ENCODE data around the gene PLA2G2E.
"Not testable (repeated sequence)": the region's sequence is repeated elsewhere in the genome, so short reads cannot be mapped to it uniquely, and the experiment has no call there.

The PLA2G2E gene

DNA sequence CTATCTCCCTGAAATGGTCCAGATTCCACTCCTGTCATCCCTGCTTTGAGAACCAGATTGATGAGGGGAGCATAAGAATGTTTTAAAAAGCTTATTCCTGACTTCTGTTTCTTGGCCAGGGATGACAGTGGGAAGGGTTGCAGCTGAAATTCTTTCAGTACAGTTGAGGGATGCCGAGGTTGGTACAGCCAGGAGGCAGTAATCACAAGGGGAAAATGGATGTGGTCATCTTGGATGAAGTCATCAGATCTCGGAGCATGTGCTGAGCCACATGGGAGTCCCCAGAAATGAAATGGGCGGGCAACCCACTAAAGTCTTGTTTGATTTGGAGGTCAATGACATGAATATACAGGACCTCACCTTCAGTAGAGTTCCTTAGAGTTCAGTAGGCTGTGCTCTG, 18.7 kb upstream of the PLA2G2E start:
- Mint-ChIP-seq H3K27ac (no peak overlapping the region), H3K4me3 (no peak overlapping the region), H3K27me3 (ENCODE audit: low read depth) (peaks cover 6% of the 10 kb centered on the region), H3K36me3 (ENCODE audit: low read depth) (no peaks in the 10 kb centered on the region), H3K4me1 (ENCODE audit: low read depth) (no peaks in the 10 kb centered on the region), H3K9me3 (no peaks in the 10 kb centered on the region)

DNA sequence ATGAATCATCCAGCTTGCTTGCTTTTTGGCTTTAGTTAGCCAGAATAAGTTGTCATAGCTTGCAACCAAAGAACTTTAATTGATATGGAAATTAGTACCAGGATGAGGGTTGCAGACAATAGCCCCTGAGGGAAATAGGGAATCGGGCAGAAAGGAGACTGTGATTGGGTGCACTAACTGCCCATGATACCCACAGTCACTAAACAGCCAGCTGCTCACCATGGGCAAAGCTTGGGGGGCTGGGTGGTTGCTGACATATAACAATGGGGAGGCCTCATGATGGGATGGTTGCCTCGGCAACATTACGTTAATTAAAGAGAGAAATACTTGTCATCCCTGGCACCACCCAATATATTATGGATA, 17.8 kb upstream of the PLA2G2E start:
- Mint-ChIP-seq H3K27ac (no peak overlapping the region), H3K4me1 (ENCODE audit: low read depth) (no peaks in the 10 kb centered on the region), H3K36me3 (ENCODE audit: low read depth) (no peaks in the 10 kb centered on the region), H3K4me3 (no peak overlapping the region), H3K27me3 (ENCODE audit: low read depth) (peaks cover 3% of the 10 kb centered on the region), H3K9me3 (no peaks in the 10 kb centered on the region)

- Mint-ChIP-seq H3K9me3 (no peaks in the 10 kb centered on the region), H3K36me3 (ENCODE audit: low read depth) (no peaks in the 10 kb centered on the region), H3K27me3 (ENCODE audit: low read depth) (no peaks in the 10 kb centered on the region), H3K4me3 (no peak overlapping the region), H3K4me1 (ENCODE audit: low read depth) (no peaks in the 10 kb centered on the region), H3K27ac (no peak overlapping the region)
Measured at GRCh38 chr1:19940486-19941205, 17.2 kb upstream of the PLA2G2E start.

GRCh38 chr1:19938472-19938871, 15.1 kb upstream of the PLA2G2E start:
- Mint-ChIP-seq H3K27me3 (ENCODE audit: low read depth) (no peaks in the 10 kb centered on the region), H3K9me3 (no peaks in the 10 kb centered on the region), H3K4me3 (no peak overlapping the region)

DNA sequence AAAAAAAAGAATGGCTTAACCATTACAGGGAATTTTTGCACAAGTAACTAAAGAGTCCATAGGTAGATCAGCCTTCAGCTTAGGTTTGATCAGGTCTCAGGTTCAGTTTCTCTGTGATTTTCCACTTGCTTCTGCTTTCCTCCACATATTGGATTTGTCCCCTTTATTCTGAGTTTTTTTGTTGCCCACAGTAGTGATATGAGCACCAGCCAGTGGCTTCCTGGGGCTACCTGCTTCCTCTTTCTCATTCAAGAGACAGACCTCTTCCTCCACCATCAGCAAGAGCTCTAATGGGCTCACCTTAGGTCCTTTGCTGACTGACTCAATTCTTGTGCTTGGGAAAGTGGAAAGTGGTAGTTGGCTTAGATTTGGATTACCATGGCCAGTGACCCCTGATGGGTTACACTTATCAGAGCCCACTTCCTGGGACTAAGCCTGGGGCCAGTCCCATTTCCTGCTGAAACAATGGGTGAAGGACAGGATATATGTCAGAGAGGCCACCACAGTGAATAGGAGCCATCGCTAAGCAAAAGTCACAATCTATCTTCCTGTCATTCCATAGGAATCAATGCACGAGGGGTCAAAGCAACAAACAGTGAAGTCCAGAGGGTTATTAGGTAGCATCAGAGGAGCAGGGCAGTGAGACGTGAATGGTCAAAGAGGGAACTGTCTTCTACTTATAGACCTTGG, 12.8 kb upstream of the PLA2G2E start:
- H3K4me3 Mint-ChIP-seq: no peak overlapping the region
- H3K36me3 Mint-ChIP-seq (ENCODE audit: low read depth): no peaks in the 10 kb centered on the region
- H3K27me3 Mint-ChIP-seq (ENCODE audit: low read depth): no peaks in the 10 kb centered on the region
- H3K9me3 Mint-ChIP-seq: peaks cover 20% of the 10 kb centered on the region
- H3K27ac Mint-ChIP-seq: no peak overlapping the region
- no peaks in the 10 kb centered on the region for H3K4me1 Mint-ChIP-seq (ENCODE audit: low read depth)

More at GRCh38 chr1:19938472-19938871, 15.1 kb upstream of the PLA2G2E start:
- H3K27ac Mint-ChIP-seq: no peak overlapping the region
- H3K36me3 Mint-ChIP-seq (ENCODE audit: low read depth): no peaks in the 10 kb centered on the region
- no peaks in the 10 kb centered on the region for H3K4me1 Mint-ChIP-seq (ENCODE audit: low read depth)

DNA sequence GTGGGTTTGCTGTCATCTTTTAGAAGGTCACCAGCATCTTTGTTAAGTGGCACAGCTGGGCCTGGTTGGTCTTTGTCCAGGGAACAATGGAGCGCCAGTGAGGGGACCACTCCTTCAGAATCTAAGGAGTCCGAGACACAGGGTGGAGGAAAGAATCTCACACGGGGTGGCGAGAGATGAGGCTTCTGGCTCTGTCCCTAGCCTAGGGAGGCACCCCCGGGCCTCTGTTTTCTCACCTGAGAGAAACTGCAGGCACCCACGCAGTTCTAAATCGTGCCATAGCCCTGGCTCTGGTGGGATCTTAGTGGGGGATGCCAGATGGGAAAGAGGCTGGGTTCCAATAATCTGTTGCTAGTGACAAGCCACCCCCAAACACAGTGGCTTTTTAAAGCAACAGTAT, 10.9 kb upstream of the PLA2G2E start:
- no peak overlapping the region for H3K4me3 Mint-ChIP-seq

GRCh38 chr1:19932866-19933265, 9.4 kb upstream of the PLA2G2E start:
- Mint-ChIP-seq H3K27ac (no peak overlapping the region), H3K36me3 (ENCODE audit: low read depth) (no peaks in the 10 kb centered on the region), H3K4me1 (ENCODE audit: low read depth) (no peaks in the 10 kb centered on the region), H3K27me3 (ENCODE audit: low read depth) (no peaks in the 10 kb centered on the region), H3K4me3 (no peak overlapping the region), H3K9me3 (peaks cover 29% of the 10 kb centered on the region)

More for the DNA sequence above, 10.9 kb upstream of the PLA2G2E start:
- peaks cover 27% of the 10 kb centered on the region for H3K9me3 Mint-ChIP-seq
- no peaks in the 10 kb centered on the region for H3K36me3 Mint-ChIP-seq (ENCODE audit: low read depth)
- no peaks in the 10 kb centered on the region for H3K27me3 Mint-ChIP-seq (ENCODE audit: low read depth)
- no peaks in the 10 kb centered on the region for H3K4me1 Mint-ChIP-seq (ENCODE audit: low read depth)
- H3K27ac Mint-ChIP-seq: no peak overlapping the region

GRCh38 chr1:19927130-19927421, 3.7 kb upstream of the PLA2G2E start:
- H3K27ac Mint-ChIP-seq; H3K4me1 Mint-ChIP-seq (ENCODE audit: low read depth); H3K4me3 Mint-ChIP-seq; H3K27me3 Mint-ChIP-seq (ENCODE audit: low read depth); H3K36me3 Mint-ChIP-seq (ENCODE audit: low read depth): not testable (repeated sequence)
- peaks cover 17% of the 10 kb centered on the region for H3K9me3 Mint-ChIP-seq

DNA sequence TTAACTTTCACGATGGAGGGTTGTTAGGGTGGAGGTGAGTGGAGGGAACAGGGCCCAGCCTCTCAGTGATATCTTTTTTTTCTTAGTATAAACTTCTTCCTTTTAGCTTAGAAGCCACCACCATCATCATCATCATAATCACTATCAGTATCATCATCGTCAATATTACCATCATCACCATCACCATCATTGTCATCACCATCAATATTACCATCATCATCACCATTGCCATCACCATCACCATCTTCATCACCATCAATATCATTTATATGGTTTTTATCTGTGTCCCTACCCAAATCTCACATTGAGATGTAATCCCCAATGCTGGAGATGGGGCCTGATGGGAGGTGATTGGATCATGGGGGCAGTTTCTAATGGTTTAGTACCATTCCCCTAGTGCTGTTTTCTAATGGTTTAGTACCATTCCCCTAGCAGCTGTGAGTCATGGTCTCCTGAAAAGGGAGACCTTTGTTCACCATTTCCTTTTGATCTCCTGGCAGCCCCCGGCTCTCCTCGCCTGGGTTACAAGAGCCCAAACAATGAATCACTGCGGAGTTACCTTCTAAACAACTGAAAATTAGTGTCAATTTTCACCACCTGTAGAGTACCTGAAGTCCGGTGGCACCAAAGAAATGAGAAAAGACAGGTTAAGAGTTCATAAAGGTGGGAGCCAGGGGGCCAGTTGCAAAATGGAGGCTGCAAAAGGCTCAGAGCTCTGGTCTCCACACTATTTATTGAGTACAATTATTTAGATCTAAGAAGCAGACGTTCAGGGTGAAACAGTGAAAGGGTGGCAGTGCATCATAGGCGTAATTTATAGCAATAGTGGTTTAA, 3.1 kb upstream of the PLA2G2E start:
- H3K4me1 Mint-ChIP-seq (ENCODE audit: low read depth): no peaks in the 10 kb centered on the region
- no peak overlapping the region for H3K27ac Mint-ChIP-seq
- H3K4me3 Mint-ChIP-seq: no peak overlapping the region
- H3K36me3 Mint-ChIP-seq (ENCODE audit: low read depth): no peaks in the 10 kb centered on the region
- H3K27me3 Mint-ChIP-seq (ENCODE audit: low read depth): no peaks in the 10 kb centered on the region
- peaks cover 12% of the 10 kb centered on the region for H3K9me3 Mint-ChIP-seq

- H3K36me3 Mint-ChIP-seq (ENCODE audit: low read depth): no peaks in the 10 kb centered on the region
- no peak overlapping the region for H3K27ac Mint-ChIP-seq
- H3K27me3 Mint-ChIP-seq (ENCODE audit: low read depth): no peaks in the 10 kb centered on the region
- H3K4me3 Mint-ChIP-seq: no peak overlapping the region
- no peaks in the 10 kb centered on the region for H3K4me1 Mint-ChIP-seq (ENCODE audit: low read depth)
- H3K9me3 Mint-ChIP-seq: peaks cover 5% of the 10 kb centered on the region
Measured at GRCh38 chr1:19925342-19926070, 2.1 kb upstream of the PLA2G2E start.

- no peaks in the 10 kb centered on the region for H3K4me1 Mint-ChIP-seq (ENCODE audit: low read depth)
- no peaks in the 10 kb centered on the region for H3K36me3 Mint-ChIP-seq (ENCODE audit: low read depth)
- H3K9me3 Mint-ChIP-seq: no peaks in the 10 kb centered on the region
- no peaks in the 10 kb centered on the region for H3K27me3 Mint-ChIP-seq (ENCODE audit: low read depth)
- no peak overlapping the region for H3K27ac Mint-ChIP-seq
- H3K4me3 Mint-ChIP-seq: no peak overlapping the region
Measured at GRCh38 chr1:19923953-19924346, 533 bp upstream of the PLA2G2E start.

DNA sequence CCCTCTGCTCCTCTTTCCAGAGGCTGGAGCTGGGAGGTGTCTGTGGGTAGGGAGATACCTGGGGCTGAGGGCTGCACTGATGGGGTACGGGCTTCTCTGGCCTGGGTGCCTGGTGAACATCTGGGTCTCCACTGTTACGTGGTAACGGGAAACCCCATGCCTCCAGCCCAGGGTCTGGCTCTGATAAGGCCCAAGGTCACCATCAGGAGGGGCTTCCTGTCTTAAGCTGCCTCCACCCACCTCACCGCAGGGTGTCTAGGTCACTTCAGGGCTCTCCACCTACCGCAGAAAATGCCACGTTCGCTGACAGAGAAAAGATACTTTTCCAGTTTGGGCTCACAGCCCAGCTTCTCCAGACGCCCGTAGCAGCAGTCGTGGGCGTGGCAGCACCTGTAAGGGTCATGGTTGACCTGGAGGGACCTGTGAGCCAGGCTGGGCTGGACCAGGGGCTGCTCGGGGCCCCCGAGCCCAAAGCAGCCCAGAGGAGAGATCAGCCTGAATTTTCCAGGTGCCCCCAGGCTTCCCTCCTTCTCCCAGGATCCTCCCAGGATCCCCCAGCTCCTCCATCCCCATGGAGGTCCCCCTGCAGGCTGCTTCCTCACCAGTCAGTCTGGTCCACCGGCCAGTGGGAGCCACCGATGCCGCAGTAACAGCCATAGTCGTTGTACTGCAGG, 1.3 kb downstream of the PLA2G2E start:
- no peaks in the 10 kb centered on the region for H3K36me3 Mint-ChIP-seq (ENCODE audit: low read depth)
- no peak overlapping the region for H3K27ac Mint-ChIP-seq
- H3K4me3 Mint-ChIP-seq: no peak overlapping the region
- H3K4me1 Mint-ChIP-seq (ENCODE audit: low read depth): peaks cover 2% of the 10 kb centered on the region
- H3K9me3 Mint-ChIP-seq: no peaks in the 10 kb centered on the region
- no peaks in the 10 kb centered on the region for H3K27me3 Mint-ChIP-seq (ENCODE audit: low read depth)

DNA sequence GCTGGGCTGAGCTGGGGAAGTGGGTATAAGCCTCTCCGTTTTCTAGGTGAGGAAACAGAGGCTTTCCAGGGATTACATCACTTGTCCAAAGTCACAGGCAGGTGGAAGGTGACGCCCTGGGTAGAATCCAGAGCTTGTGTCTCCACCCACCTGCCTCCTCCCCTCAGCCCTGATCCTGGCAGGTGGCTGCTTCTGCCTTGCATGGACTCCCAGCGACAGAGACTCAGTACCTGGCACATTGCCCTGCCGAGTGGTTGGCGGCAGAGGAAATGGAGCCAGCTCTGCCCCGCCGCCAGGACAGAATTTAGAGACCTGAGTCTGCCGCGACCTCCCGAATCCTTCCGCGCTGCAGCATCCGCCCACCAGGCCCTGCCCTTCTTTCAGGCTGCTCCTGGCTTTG, 2.1 kb downstream of the PLA2G2E start:
- Mint-ChIP-seq H3K4me3 (no peak overlapping the region), H3K36me3 (ENCODE audit: low read depth) (no peaks in the 10 kb centered on the region), H3K27ac (no peak overlapping the region), H3K4me1 (ENCODE audit: low read depth) (peaks cover 2% of the 10 kb centered on the region), H3K9me3 (no peaks in the 10 kb centered on the region), H3K27me3 (ENCODE audit: low read depth) (no peaks in the 10 kb centered on the region)

DNA sequence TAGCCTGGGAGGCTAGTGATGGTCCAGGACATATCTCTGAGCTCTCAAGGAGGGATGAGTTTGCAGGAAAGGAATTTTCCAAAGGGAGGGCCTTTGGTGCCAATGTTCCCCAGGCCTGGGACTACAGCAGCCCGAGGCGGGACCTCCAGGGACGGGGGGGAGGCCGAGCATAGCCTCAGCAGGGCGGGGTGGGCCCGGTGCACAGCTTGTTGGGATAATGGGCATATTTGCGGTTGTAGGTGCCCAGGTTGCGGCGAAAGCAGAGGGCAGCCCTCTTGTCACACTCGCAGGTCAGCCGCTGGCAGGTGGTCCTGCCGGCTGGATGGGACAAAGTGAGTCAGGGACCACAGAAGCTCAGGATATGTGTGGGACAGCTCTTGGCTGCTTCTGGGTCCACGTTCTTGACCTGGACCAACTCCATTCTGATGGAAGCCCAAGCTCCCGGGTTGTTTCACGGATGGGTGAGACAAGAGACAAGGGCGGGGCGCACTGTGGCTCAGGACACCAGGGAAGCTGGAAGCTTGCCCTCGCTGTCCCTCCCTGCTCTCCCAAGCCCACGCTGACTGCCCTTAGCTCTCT, 3.2 kb downstream of the PLA2G2E start:
- H3K4me1 Mint-ChIP-seq (ENCODE audit: low read depth): peaks cover 2% of the 10 kb centered on the region
- H3K4me3 Mint-ChIP-seq: no peak overlapping the region
- no peak overlapping the region for H3K27ac Mint-ChIP-seq
- H3K9me3 Mint-ChIP-seq: no peaks in the 10 kb centered on the region
- no peaks in the 10 kb centered on the region for H3K27me3 Mint-ChIP-seq (ENCODE audit: low read depth)
- no peaks in the 10 kb centered on the region for H3K36me3 Mint-ChIP-seq (ENCODE audit: low read depth)

Data from T-helper 1 cell treated with Interleukin-12 subunit alpha and Interleukin-12 subunit beta and Interleukin-4 antibody, amounts not matched to agents 30 μg/mL and 1 μg/mL, for 36 hours (primary cell).